Naive B cell (primary cell): ENCODE data around the gene RPL13A. TPM values are rescaled to one million over a fixed set of nuclear protein-coding genes. Genes with fewer than 3 reads are reported as not detected.
A peak's percentile ranks its signal among the peaks of the same experiment; 100 is the strongest.
"Not testable (repeated sequence)": the region's sequence is repeated elsewhere in the genome, so short reads cannot be mapped to it uniquely, and the experiment has no call there.

Experiments
- ATAC-seq, 2 donors: fragments of 150-1000 bp; cut with Tn5 transposase; 2 replicates each; pipeline ENCODE4 v1.10.0; 2021; ENCODE audit warnings: low read depth in 2 of 2, mild to moderate bottlenecking in 2 of 2, moderate library complexity in 2 of 2
- DNase-seq: peaks from one replicate; pipeline ENCODE4 v3.0.0; 2022
- H3K27ac Mint-ChIP-seq, 6 donors: one replicate each; pipeline ENCODE4 v1.8.0; 2020 to 2022; ENCODE audit warnings: mild to moderate bottlenecking in 6 of 6, mixed read lengths in 6 of 6, moderate library complexity in 5 of 6, inconsistent platforms in 2 of 6
- H3K27me3 Mint-ChIP-seq, 3 donors: one replicate each; pipeline ENCODE4 v1.8.0; 2021 to 2022; ENCODE audit warnings: mixed read lengths in 3 of 3, mild to moderate bottlenecking in 1 of 3
- H3K36me3 Mint-ChIP-seq, 2 donors: one replicate each; pipeline ENCODE4 v1.8.0; 2020 to 2022; ENCODE audit warnings: mixed read lengths in 2 of 2, inconsistent platforms in 1 of 2, mild to moderate bottlenecking in 1 of 2
- H3K4me1 Mint-ChIP-seq, 3 donors: one replicate each; pipeline ENCODE4 v1.8.0; 2020 to 2022; ENCODE audit warnings: mixed read lengths in 3 of 3, inconsistent platforms in 1 of 3, mild to moderate bottlenecking in 1 of 3, moderate library complexity in 1 of 3
- H3K4me3 Mint-ChIP-seq, 8 donors: one replicate each; pipeline ENCODE4 v1.8.0; 2020 to 2022; ENCODE audit warnings: mild to moderate bottlenecking in 8 of 8, mixed read lengths in 8 of 8, moderate library complexity in 8 of 8, inconsistent platforms in 2 of 8
- H3K9me3 Mint-ChIP-seq, 7 donors: one replicate each; pipeline ENCODE4 v1.8.0; 2020 to 2022; ENCODE audit warnings: mixed read lengths in 7 of 7, mild to moderate bottlenecking in 5 of 7, inconsistent platforms in 2 of 7, moderate library complexity in 1 of 7
- polyA plus RNA-seq, 6 donors: library from polyadenylated mRNA; unstranded; fragments of 300-500 nt; fragmentation: Illumina TruSeq; gene quantifications; one replicate each; pipeline ENCODE4 v1.2.3, GENCODE V29; 2021; ENCODE audit warnings: low read depth in 6 of 6

The RPL13A gene
- polyA plus RNA-seq = 1,000 to 10,000 TPM; 1,519 to 3,103 (median 2,606) TPM

- ATAC-seq (peak; percentile 92 to 93), DNase-seq (peak; percentile 100)
- Mint-ChIP-seq H3K4me3 (peak within 1 kb of the TSS; percentile 85 to 99 (median 97)), H3K4me1 (peaks cover 16 to 44% (median 37%) of the 10 kb centered on the region in 3 donors), H3K27me3 (no peaks in the 10 kb centered on the region), H3K36me3 (peaks cover 6 to 10% of the 10 kb centered on the region in 2 donors), H3K9me3 (no peaks in the 10 kb centered on the region), H3K27ac (peak within 1 kb of the TSS; percentile 92 to 99 (median 96))
Observed at GRCh38 chr19:49487277-49488045, at the start of gene RPL13A. Gene RPL13A (plus strand): TSS chr19:49487608. CDS start chr19:49487630, 22 bp downstream.

GRCh38 chr19:49438261-49438660 is 49.1 kb upstream of the RPL13A start:
- peaks cover 3 to 38% of the 10 kb centered on the region in 2 donors for H3K36me3 Mint-ChIP-seq
- H3K9me3 Mint-ChIP-seq = peaks cover 0 to 10% (median 2%) of the 10 kb centered on the region in 7 donors
- H3K4me1 Mint-ChIP-seq = peaks cover 45 to 57% (median 50%) of the 10 kb centered on the region in 3 donors
- peaks cover 79 to 93% (median 92%) of the 10 kb centered on the region in 3 donors for H3K27me3 Mint-ChIP-seq
- ATAC-seq (no peak), DNase-seq (no peak)
- no peak overlapping the region for H3K27ac Mint-ChIP-seq
- peak overlapping the region in 1 of 8 donors; percentile 74 for H3K4me3 Mint-ChIP-seq

DNA sequence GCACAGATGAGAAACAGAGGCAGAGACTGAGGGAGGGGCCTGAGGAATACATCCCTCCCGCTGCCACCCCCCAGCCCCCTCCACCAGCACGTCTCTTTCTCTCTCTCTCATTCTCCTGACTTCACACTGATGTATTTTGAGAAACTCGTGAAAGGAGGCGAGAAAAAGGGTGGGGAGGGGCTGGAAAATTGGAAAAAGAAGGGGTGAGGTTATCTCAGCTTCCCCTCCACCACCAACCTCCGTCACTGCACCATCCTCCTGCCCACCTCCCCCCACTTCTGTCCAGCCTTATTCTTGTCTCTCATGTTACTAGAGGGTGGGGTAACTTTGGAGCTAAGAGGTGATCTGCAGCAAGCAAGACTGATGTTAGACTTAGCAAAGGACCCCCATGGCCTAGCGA is 47.6 kb upstream of the RPL13A start:
- Mint-ChIP-seq H3K36me3 (peaks cover 3 to 38% of the 10 kb centered on the region in 2 donors), H3K4me1 (peaks cover 49 to 58% (median 58%) of the 10 kb centered on the region in 3 donors), H3K27ac (peak overlapping the region in 1 of 6 donors; percentile 72), H3K9me3 (peaks cover 0 to 10% (median 2%) of the 10 kb centered on the region in 7 donors), H3K4me3 (peak overlapping the region in 1 of 8 donors; percentile 86), H3K27me3 (peaks cover 71 to 81% (median 78%) of the 10 kb centered on the region in 3 donors)
- ATAC-seq = no peak
- DNase-seq = no peak

- Mint-ChIP-seq H3K36me3 (peaks cover 3 to 33% of the 10 kb centered on the region in 2 donors), H3K27ac (peak overlapping the region in 2 of 6 donors; percentile 3 to 26), H3K9me3 (peaks cover 0 to 4% (median 2%) of the 10 kb centered on the region in 7 donors), H3K4me3 (peak overlapping the region in 7 of 8 donors; percentile 17 to 86 (median 75)), H3K27me3 (peaks cover 63 to 73% (median 70%) of the 10 kb centered on the region in 3 donors), H3K4me1 (peaks cover 53 to 58% (median 57%) of the 10 kb centered on the region in 3 donors)
- no peak for ATAC-seq
- DNase-seq = no peak
Observed at GRCh38 chr19:49440439-49441209, 46.8 kb upstream of the RPL13A start.

GRCh38 chr19:49441210-49441959 is 46.0 kb upstream of the RPL13A start, which contains the start of gene SLC17A7:
Gene SLC17A7 (minus strand): TSS chr19:49441527. CDS start chr19:49441379, 148 bp downstream.
- Mint-ChIP-seq H3K4me1 (peaks cover 48 to 58% (median 51%) of the 10 kb centered on the region in 3 donors), H3K27ac (peak within 1 kb of the TSS in 5 of 6 donors; percentile 3 to 88 (median 76)), H3K36me3 (peaks cover 3 to 27% of the 10 kb centered on the region in 2 donors), H3K9me3 (peaks cover 0 to 4% (median 0%) of the 10 kb centered on the region in 7 donors), H3K27me3 (peaks cover 55 to 65% (median 62%) of the 10 kb centered on the region in 3 donors), H3K4me3 (peak within 1 kb of the TSS; percentile 79 to 94 (median 91))
- DNase-seq (no peak), ATAC-seq (no peak)

- Mint-ChIP-seq H3K27me3 (peaks cover 50 to 60% (median 57%) of the 10 kb centered on the region in 3 donors), H3K4me3 (peak overlapping the region; percentile 79 to 94 (median 91)), H3K9me3 (peaks cover 0 to 4% (median 0%) of the 10 kb centered on the region in 7 donors), H3K36me3 (peaks cover 3 to 25% of the 10 kb centered on the region in 2 donors), H3K4me1 (peaks cover 44 to 61% (median 50%) of the 10 kb centered on the region in 3 donors), H3K27ac (peak overlapping the region in 2 of 6 donors; percentile 88)
- DNase-seq (no peak), ATAC-seq (no peak)
Observed at GRCh38 chr19:49441960-49442350, 45.5 kb upstream of the RPL13A start.

- Mint-ChIP-seq H3K27ac (peak overlapping the region in 4 of 6 donors; percentile 9 to 90 (median 82)), H3K4me1 (peaks cover 41 to 60% (median 50%) of the 10 kb centered on the region in 3 donors), H3K27me3 (peaks cover 46 to 56% (median 53%) of the 10 kb centered on the region in 3 donors), H3K9me3 (peaks cover 0 to 4% (median 0%) of the 10 kb centered on the region in 7 donors), H3K36me3 (peaks cover 3 to 21% of the 10 kb centered on the region in 2 donors), H3K4me3 (peak overlapping the region; percentile 79 to 94 (median 91))
- ATAC-seq = no peak
- DNase-seq = no peak
Observed at GRCh38 chr19:49442354-49442753, 45.1 kb upstream of the RPL13A start.

GRCh38 chr19:49442771-49443365 is 44.5 kb upstream of the RPL13A start:
- DNase-seq (no peak), ATAC-seq (peak; percentile 16 to 20)
- H3K4me3 Mint-ChIP-seq = peak overlapping the region; percentile 79 to 94 (median 91)
- H3K4me1 Mint-ChIP-seq = peaks cover 37 to 58% (median 48%) of the 10 kb centered on the region in 3 donors
- peaks cover 41 to 50% (median 47%) of the 10 kb centered on the region in 3 donors for H3K27me3 Mint-ChIP-seq
- peaks cover 0 to 4% (median 0%) of the 10 kb centered on the region in 7 donors for H3K9me3 Mint-ChIP-seq
- H3K27ac Mint-ChIP-seq = peak overlapping the region in 5 of 6 donors; percentile 84 to 98 (median 93)
- H3K36me3 Mint-ChIP-seq = peaks cover 3 to 21% of the 10 kb centered on the region in 2 donors

- peak; percentile 95 for DNase-seq
- H3K27me3 Mint-ChIP-seq = peaks cover 34 to 44% (median 41%) of the 10 kb centered on the region in 3 donors
- H3K4me1 Mint-ChIP-seq = peaks cover 37 to 57% (median 49%) of the 10 kb centered on the region in 3 donors
- peaks cover 0 to 4% (median 0%) of the 10 kb centered on the region in 7 donors for H3K9me3 Mint-ChIP-seq
- ATAC-seq = peak; percentile 87
- H3K4me3 Mint-ChIP-seq = peak overlapping the region; percentile 79 to 94 (median 91)
- peaks cover 3 to 26% of the 10 kb centered on the region in 2 donors for H3K36me3 Mint-ChIP-seq
- peak overlapping the region; percentile 84 to 98 (median 94) for H3K27ac Mint-ChIP-seq
Observed at GRCh38 chr19:49443366-49444099, 43.9 kb upstream of the RPL13A start.

GRCh38 chr19:49444100-49444700 is 43.2 kb upstream of the RPL13A start:
- Mint-ChIP-seq H3K27ac (peak overlapping the region; percentile 84 to 98 (median 94)), H3K4me1 (peaks cover 41 to 64% (median 51%) of the 10 kb centered on the region in 3 donors), H3K36me3 (peaks cover 3 to 31% of the 10 kb centered on the region in 2 donors), H3K27me3 (peaks cover 28 to 37% (median 34%) of the 10 kb centered on the region in 3 donors), H3K4me3 (peak overlapping the region; percentile 79 to 94 (median 91))
- H3K9me3 Mint-ChIP-seq, ATAC-seq, DNase-seq: not testable (repeated sequence)

GRCh38 chr19:49445997-49446396 is 41.4 kb upstream of the RPL13A start:
- Mint-ChIP-seq H3K4me1 (peaks cover 45 to 74% (median 58%) of the 10 kb centered on the region in 3 donors), H3K9me3 (peaks cover 0 to 2% (median 0%) of the 10 kb centered on the region in 7 donors), H3K4me3 (peak overlapping the region in 2 of 8 donors; percentile 34 to 37), H3K27ac (peak overlapping the region in 1 of 6 donors; percentile 52), H3K27me3 (peaks cover 10 to 19% (median 16%) of the 10 kb centered on the region in 3 donors), H3K36me3 (peaks cover 0 to 31% of the 10 kb centered on the region in 2 donors)
- no peak for ATAC-seq
- DNase-seq = no peak
